OCI-LY1 (cell line): ENCODE measurements around the gene BCKDHB.

Experiments used
- CTCF ChIP-seq: fragments of 200-600 bp; sonication (generic), shearing (Covaris generic); IDR thresholded peaks from 2 replicates; pipeline ENCODE4 v1.5.1; 2017; ENCODE audit warnings: mild to moderate bottlenecking, antibody characterized with exemption, low read length, moderate library complexity, mixed read lengths
- EZH2 ChIP-seq: fragments of 200-600 bp; sonication (generic), shearing (Covaris generic); IDR thresholded peaks from 2 replicates; pipeline ENCODE4 v1.8.0; 2017; ENCODE audit warnings: borderline replicate concordance, mixed run types, mild to moderate bottlenecking, antibody characterized with exemption, low read length, moderate library complexity, mixed read lengths

DNA sequence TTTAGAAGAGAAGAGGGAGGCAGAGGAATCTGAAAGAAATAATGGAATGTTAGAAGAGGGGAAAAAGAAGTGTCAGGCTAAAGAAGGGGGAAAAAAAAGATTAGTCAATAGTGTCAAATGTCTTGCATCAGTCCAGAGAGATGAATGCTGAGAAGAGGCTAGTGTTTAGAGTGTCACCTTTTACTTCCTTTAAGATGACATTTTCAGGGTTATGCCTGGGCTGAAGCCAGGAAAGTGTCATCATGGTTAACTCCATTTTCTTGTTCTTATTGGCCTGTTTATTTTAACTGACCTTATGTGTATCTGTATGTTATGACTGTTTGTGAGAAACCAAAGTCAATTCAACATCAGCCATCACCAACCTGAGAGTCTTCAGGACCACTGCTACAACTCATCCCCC, 15.0 kb upstream of the BCKDHB start:
- TF ChIP-seq CTCF (no peak), EZH2 (no peak)
